ENCODE measurements around the gene SYT9. TPM values are rescaled to one million over a fixed set of nuclear protein-coding genes. Genes with fewer than 3 reads are reported as not detected.
A peak's percentile ranks its signal among the peaks of the same experiment; 100 is the strongest.

SYT9 gene
- total and polyA plus RNA-seq, 2 of the 8 experiments (the other 6 are each of a cell fraction or from before 2014, with no cell fraction given): 1.5 to 2.9 TPM

- Histone ChIP-seq H2AFZ (ENCODE audit: low read length) (0 out of 2 replicates have a peak overlapping the region, but pooled peaks have one; percentile 68), H3K27me3 (replicated peaks in 1 of 4; ENCODE audit: control insufficient read depth in 3 of 4, extremely low read depth in 1 of 4, insufficient read depth in 3 of 4, low read length in 3 of 4) (no peaks in the 10 kb centered on the region), H3K9ac (replicated peaks in 1 of 4; ENCODE audit: extremely low read depth in 1 of 4, low read depth in 3 of 4, low read length in 3 of 4) (no peak overlapping the region), H3K9me3 (ENCODE audit: insufficient read depth in 2 of 2, low read depth in 1 of 2, low read length in 1 of 2) (no peaks in the 10 kb centered on the region), H3K36me3 (ENCODE audit: control insufficient read depth in 2 of 4, insufficient read depth in 4 of 4, low read length in 3 of 4) (no peaks in the 10 kb centered on the region), H3K4me1 (replicated peaks in 1 of 4; ENCODE audit: control insufficient read depth in 3 of 4, insufficient read depth in 4 of 4, low read length in 3 of 4) (peaks cover 0 to 4% (median 2%) of the 10 kb centered on the region in 4 experiments; a peak in 3 of 7 replicates), H2BK15ac (ENCODE audit: low read length) (no peak overlapping the region), H2AK5ac (ENCODE audit: low read depth, low read length) (no peak overlapping the region), H3K23ac (ENCODE audit: insufficient read length) (no peak overlapping the region), H3K14ac (ENCODE audit: insufficient read length) (no peak overlapping the region), H2BK5ac (ENCODE audit: low read depth, low read length) (no peak overlapping the region), H3K4ac (replicated peaks; ENCODE audit: insufficient read length, low read depth, low read length) (no peak overlapping the region), H4K8ac (ENCODE audit: extremely low read depth, insufficient read depth, low read length) (no peak overlapping the region), H3K4me2 (ENCODE audit: insufficient read depth in 1 of 2, low read depth in 2 of 2, low read length in 2 of 2) (no peak overlapping the region; a peak in 1 of 4 replicates), H3K79me2 (ENCODE audit: control insufficient read depth in 1 of 2, insufficient read depth in 2 of 2, low read length in 2 of 2) (no peaks in the 10 kb centered on the region), H3K18ac (ENCODE audit: extremely low read depth, low read length) (no peak overlapping the region), H3K79me1 (ENCODE audit: low read depth, low read length) (no peaks in the 10 kb centered on the region), H4K20me1 (replicated peaks in 1 of 2; ENCODE audit: control insufficient read depth in 1 of 2, insufficient read depth in 2 of 2, low read length in 2 of 2) (no peaks in the 10 kb centered on the region), H3K56ac (replicated peaks; ENCODE audit: insufficient read length, low read depth, low read length) (no peak overlapping the region), H3K23me2 (ENCODE audit: low read depth, low read length) (no peaks in the 10 kb centered on the region), H2BK20ac (ENCODE audit: low read length) (no peak overlapping the region), H3K27ac (ENCODE audit: low read depth, low read length) (no peak overlapping the region; the same call in 1 of the 2 replicates), H2BK120ac (replicated peaks; ENCODE audit: low read depth, low read length) (no peak overlapping the region), H4K5ac (ENCODE audit: insufficient read length, low read depth, low read length) (no peak overlapping the region), H4K91ac (replicated peaks; ENCODE audit: insufficient read length, low read length) (no peak overlapping the region), H2BK12ac (ENCODE audit: low read depth, low read length) (no peak overlapping the region), H3K4me3 (ENCODE audit: extremely low read depth in 1 of 4, insufficient read depth in 2 of 4, low read depth in 3 of 4, low read length in 4 of 4) (no peak overlapping the region)
- POLR2A ChIA-PET (ENCODE audit: partially characterized antibody): interaction anchor here (1.1 kb wide), 1 partner anchor 8 kb away, joined by 3 read pairs; no protein-coding TSS in a partner anchor
- CTCF ChIA-PET (ENCODE audit: partially characterized antibody): interaction anchor here (1.0 to 11.0 kb wide), 3 partner anchors 70 to 251 kb away, joined by 3 to 171 read pairs (median 3); no protein-coding TSS in a partner anchor
- DNase-seq (ENCODE audit: low read depth in 1 of 2, low spot score in 2 of 2): no peak
- whole genome bisulfite sequencing, 2 experiments (ENCODE audit: extremely low coverage in 1 of 2, insufficient coverage in 1 of 2, insufficient read length in 1 of 2, insufficient replicate concordance in 2 of 2, low coverage in 1 of 2, low lambda C conversion rate in 2 of 2, missing lambda C conversion rate in 1 of 2): 73% methylated on average over 7 of the region's 8 CpGs; no CpG with 5 or more reads in 1 of the 2 experiments
- FAIRE-seq: no peak
- TF ChIP-seq SIN3A (conservative IDR thresholded peaks at IDR 0.05 in 1 of 2, IDR thresholded peaks at IDR 0.05 in 1 of 2; ENCODE audit: low read depth in 1 of 2, low read length in 2 of 2): no peak
- no peak for TF ChIP-seq JUN (IDR thresholded peaks at IDR 0.05; ENCODE audit: low read depth, low read length)
- no peak for TF ChIP-seq TEAD4 (IDR thresholded peaks at IDR 0.05; ENCODE audit: low read depth, low read length)
- TF ChIP-seq KDM4A (IDR thresholded peaks at IDR 0.05; ENCODE audit: low read depth, low read length, severe bottlenecking): no peak
- no peak for TF ChIP-seq USF2 (IDR thresholded peaks at IDR 0.05; ENCODE audit: low read length)
- no peak for TF ChIP-seq FOSL1 (IDR thresholded peaks at IDR 0.05; ENCODE audit: insufficient read depth, low read depth, low read length)
These were observed 97.0 kb downstream of the SYT9 start for GRCh38 chr11:7348432-7349304.

Measured in H1 (cell line).